ENCODE data around the gene ZMIZ1. TPM values are rescaled to one million over a fixed set of nuclear protein-coding genes. Genes with fewer than 3 reads are reported as not detected.

Gene ZMIZ1
- total RNA-seq, 4 donors from 2014 or later, result 18.7 to 188 (median 36.7) TPM

GRCh38 chr10:79345241-79346011 is 276.7 kb downstream of the ZMIZ1 start:
- TF ChIP-seq CTCF (IDR thresholded peaks at IDR 0.05), result no peak
- TF ChIP-seq POLR2A (IDR thresholded peaks at IDR 0.05), result no peak
- DNase-seq, result no peak

DNA sequence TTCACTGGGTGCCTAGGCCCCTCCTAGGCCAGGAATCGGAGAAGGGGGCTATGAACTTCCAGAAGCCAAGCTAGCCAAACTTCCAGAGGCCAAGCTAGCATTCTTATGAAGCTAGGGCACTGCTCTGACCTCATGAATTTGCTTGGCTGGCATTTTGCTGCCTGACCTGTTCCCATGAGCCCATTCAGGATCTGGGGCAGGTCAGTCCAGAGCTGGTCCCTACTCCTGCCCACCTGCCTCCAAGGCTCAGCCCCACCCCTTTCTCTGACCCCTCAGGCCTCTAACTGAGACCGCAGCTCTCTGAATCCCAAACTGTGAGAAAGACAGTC is 277.2 kb downstream of the ZMIZ1 start:
- intact Hi-C loops (cut with DNase I; ENCODE audit: low total_unique reads), result no loop called here
- Histone ChIP-seq H3K4me1 (peaks cover 0 to 6% of the 10 kb centered on the region in 2 donors), H3K36me3 (no peaks in the 10 kb centered on the region), H3K9me3 (no peaks in the 10 kb centered on the region), H3K27ac (no peak overlapping the region), H3K4me3 (no peak overlapping the region), H3K27me3 (no peaks in the 10 kb centered on the region)
- DNase-seq, result no peak
- TF ChIP-seq POLR2A (IDR thresholded peaks at IDR 0.05) (no peak), CTCF (IDR thresholded peaks at IDR 0.05) (no peak)

More at GRCh38 chr10:79345241-79346011, 276.7 kb downstream of the ZMIZ1 start:
- Histone ChIP-seq H3K4me3 (no peak overlapping the region), H3K27me3 (no peaks in the 10 kb centered on the region), H3K36me3 (no peaks in the 10 kb centered on the region), H3K4me1 (peaks cover 0 to 6% of the 10 kb centered on the region in 2 donors), H3K9me3 (no peaks in the 10 kb centered on the region), H3K27ac (no peak overlapping the region)
- intact Hi-C loops (cut with DNase I; ENCODE audit: low total_unique reads), result no loop called here

GRCh38 chr10:79346388-79347225 is 277.8 kb downstream of the ZMIZ1 start:
- DNase-seq, result peak in 1 of 2 donors; percentile 43
- Histone ChIP-seq H3K4me3 (no peak overlapping the region), H3K4me1 (peaks cover 0 to 6% of the 10 kb centered on the region in 2 donors), H3K27ac (no peak overlapping the region), H3K27me3 (no peaks in the 10 kb centered on the region), H3K9me3 (no peaks in the 10 kb centered on the region), H3K36me3 (no peaks in the 10 kb centered on the region)
- TF ChIP-seq CTCF (IDR thresholded peaks at IDR 0.05) (no peak), POLR2A (IDR thresholded peaks at IDR 0.05) (no peak)
- intact Hi-C loops (cut with DNase I; ENCODE audit: low total_unique reads), result no loop called here

DNA sequence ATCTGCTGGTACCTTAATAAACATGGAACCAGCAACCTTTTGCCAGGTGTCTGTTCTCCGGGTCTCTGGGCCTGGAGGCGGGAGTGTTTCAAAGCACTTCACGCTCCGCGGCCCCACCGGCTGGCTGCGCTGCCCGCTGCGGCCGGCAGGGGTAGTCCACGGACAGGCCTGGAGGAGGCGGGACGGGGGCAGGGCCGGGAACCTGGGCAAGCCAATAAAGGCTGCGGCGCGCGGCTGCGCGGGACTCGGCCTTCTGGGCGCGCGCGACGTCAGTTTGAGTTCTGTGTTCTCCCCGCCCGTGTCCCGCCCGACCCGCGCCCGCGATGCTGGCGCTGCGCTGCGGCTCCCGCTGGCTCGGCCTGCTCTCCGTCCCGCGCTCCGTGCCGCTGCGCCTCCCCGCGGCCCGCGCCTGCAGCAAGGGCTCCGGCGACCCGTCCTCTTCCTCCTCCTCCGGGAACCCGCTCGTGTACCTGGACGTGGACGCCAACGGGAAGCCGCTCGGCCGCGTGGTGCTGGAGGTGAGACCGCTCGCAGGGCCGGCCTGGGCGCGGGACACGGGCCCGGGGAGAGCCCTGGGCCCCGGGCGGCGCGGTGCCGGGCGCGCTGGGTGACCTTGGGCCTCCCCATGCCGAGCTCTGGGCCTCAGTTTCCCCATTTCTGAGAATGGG is 278.6 kb downstream of the ZMIZ1 start, which contains the start of gene PPIF:
PPIF (plus strand) TSS at position 244 of the 668 bp plus-strand sequence; CDS start at position 324, 80 bp downstream.
- Histone ChIP-seq H3K36me3 (no peaks in the 10 kb centered on the region), H3K4me3 (peak within 1 kb of the TSS; percentile 47 to 90), H3K9me3 (no peaks in the 10 kb centered on the region), H3K27ac (peak within 1 kb of the TSS; percentile 73 to 83), H3K4me1 (peaks cover 0 to 6% of the 10 kb centered on the region in 2 donors), H3K27me3 (no peaks in the 10 kb centered on the region)
- peak; percentile 97 to 99 (median 98) for TF ChIP-seq CTCF (IDR thresholded peaks at IDR 0.05)
- peak; percentile 69 to 87 for TF ChIP-seq POLR2A (IDR thresholded peaks at IDR 0.05)
- peak; percentile 92 to 94 for DNase-seq
- intact Hi-C loops (cut with DNase I; ENCODE audit: low total_unique reads), result no loop called here
